ENCODE results near the gene TMA7B.

The TMA7B gene

DNA sequence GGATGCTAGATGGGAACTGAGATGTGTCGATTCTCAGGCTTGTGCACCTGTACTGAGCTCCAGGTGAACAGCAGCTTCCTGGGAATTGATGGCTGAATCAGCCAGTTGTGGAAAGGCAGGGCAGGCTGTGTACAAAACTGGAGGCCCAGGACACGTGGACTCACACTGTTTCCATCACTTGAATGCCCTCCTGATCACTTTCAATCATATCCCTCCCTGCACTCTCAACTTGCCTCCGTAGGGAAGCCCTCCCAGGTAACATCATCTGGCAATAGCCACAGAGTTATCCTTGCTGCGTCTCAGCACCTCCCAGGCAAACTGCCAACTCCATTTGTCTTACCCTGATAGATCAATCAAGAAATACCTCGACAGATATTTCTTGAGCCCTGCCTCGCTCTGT lies 44.6 kb downstream of the TMA7B start:
- no peak for DNase-seq

DNA sequence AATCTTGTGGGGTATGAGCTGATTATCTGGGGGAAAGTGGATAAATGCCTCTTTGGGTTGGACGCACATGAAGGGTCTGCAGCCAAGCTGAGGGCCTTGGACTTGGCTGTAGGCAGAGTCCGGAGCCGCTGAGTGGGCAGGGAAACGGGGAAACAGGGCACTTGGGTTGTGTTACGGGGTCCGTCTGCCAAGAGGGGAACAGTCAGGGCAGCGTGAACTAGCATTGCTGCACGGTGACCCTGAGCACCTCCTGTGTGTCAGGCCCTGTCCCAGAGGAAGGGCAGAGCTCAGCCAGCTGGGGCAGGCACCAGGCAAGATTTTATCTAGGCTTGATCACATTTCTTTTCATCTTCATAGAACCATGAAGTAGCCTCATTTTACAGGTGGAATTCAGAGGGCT lies 46.4 kb downstream of the TMA7B start:
- no peak for DNase-seq

DNA sequence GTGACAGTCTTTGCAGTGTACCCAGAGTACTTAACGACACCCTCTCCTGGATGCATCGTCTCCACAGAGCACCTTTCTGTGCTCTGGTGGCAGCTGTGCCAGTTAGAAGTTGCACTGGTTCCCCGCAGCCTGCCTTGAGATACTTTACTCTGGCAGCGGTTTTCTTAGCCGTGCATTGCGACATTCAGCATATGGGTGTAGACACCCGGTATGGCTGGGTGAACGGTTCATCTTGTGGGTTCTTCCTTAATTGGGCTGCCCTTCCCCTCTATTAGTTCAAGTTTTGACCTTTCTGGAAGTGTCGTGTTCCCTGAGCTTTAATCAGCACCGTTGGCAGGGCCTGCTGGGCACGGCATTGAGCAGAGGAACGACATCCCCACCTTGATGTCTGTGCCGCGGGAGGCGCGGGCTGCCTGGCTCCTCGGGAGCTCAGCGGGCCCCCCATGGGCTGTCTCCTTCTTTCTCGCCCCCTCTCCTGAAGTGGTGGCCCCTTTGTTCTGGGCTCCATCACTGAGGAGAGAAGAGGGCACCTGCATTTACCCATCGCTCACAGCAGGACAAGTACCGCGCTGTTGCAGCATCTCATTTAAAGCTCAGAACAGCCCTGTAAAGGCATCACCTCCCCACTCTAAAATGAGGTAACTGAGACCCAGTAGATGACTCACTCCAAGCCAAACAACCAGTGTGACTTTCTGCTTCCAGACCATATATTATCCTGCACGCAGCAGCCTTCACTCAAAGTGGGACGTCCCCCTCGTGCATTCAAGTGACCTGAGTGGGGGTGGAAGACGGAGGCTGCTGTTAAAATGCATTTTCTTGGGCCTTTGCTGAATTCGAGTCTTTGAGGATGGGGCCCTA lies 47.9 kb downstream of the TMA7B start:
- DNase-seq, result no peak

DNA sequence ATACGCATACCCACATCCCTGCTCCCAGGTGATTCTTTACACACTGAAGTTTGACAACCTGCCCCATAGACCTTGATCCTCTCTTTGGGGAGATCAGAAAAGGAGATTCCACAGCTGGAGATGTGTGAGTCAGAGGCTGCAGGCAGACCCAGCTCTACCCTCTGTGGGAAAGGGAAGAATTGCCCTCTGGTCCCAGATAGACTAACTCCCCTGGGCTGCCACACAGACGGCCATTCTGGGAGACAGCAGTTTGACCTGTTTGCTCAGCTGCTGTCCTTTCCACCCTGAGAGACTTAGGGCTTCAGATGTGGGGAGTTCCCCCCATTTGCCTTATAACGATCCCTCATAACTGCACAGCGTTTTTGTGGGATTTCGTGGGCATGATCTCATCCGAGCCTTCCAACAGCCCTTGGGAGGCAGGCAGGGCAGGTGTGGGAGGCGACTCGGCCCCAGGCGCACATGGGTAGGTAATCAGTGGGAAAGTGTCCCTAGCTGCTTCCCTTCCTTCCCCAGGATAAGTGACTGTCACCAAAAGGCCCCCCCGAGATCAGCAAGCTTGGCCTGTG lies 48.6 kb downstream of the TMA7B start:
- no peak for DNase-seq

DNA sequence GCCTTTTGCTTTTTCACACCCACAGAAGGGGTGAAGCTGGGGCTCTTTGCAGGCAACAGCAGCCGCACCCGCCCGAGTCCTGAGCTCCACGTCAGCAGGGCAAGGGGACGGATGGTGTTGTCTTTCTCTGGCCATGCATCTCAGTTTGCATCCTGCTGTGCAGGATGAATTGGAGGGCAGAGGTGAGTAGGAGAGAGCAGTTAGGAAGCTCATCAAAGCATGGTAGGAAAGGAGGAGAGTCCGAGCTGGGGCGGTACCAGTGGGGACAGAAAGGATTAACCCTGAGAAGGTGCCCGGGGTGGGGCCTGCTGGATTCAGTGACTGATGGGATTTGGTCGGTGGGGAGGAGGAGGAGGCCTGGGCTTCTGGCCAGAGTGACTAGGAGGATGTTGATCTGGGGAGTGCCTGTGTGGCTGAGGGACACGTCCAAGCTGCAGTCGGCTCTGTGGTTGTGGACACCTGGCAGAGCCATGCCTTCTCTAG lies 49.1 kb downstream of the TMA7B start:
- DNase-seq, result no peak

DNA sequence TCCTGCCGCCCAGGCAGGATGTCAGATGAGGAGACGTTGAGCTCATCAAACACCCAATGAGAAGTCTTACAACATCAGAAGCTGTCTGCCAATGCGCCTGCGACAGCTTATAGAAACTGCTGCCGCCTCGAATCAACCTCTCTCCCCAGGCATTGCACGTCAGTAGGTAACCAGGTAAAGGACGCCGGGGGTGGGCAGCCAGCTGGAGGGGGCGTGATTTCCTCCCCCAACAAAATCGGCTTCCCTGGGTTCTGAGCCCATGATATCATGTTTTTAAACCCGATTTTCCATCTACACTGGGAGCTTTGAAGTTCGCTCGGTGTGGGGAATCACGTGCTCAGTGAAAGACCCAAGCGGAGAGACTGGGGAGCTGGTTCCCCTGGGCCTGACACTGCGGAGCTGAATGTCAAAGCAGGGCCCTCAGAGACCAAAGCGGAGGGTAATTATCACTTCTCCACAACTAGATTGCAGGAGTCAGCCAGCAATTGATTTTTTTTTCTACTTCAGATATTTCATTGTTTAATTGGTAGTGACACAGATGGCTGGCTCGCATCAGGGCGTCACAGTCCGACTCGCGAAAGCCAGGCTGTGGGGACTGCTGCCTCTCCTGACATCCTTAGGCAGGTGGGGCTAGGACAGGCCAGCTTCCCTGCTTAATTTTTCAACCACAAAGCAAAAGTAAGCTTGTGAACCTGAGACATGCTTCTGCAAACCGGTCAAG lies 49.9 kb downstream of the TMA7B start:
- DNase-seq, result no peak

DNA sequence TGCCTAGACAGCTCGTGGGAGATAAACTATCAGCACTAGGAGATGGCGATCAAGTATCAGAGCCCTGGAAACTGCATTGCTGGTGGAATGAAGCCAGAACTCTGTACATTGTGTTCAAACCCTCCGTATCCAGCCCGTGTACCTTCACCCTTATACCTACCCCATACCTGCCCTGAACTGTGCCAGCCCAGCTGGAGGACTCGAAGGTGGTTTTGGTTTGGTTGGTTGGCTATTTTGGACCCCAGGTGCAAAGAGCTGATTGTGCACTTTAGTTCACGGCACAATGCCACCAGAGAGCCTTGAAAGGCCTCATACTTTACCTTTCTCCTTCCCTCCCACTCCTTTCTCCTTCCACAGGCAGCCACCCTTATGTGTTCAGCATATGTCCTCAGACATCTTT lies 50.5 kb downstream of the TMA7B start:
- DNase-seq, result no peak

Data from midbrain (tissue), 1 donor.